Heart left ventricle (tissue), 11 donors: Measurements from ENCODE around the gene DNAJB2. TPM values are rescaled to one million over a fixed set of nuclear protein-coding genes. Genes with fewer than 3 reads are reported as not detected.

Source experiments
- microRNA counts, 2 donors: library from miRNA; unstranded; fragments of <30 nt; microRNA quantifications; one replicate each; lab custom pipeline; 2016
- microRNA-seq, 4 donors: library from miRNA; unstranded; fragments of <30 nt; microRNA quantifications; one replicate each; pipeline versions ENCODE4 to v1.2.0, GENCODE V29; 2017 to 2020
- polyA plus RNA-seq, 2 donors: library from polyadenylated mRNA; stranded (reverse); fragments of 200-250 nt; gene quantifications; one replicate each; pipeline ENCODE4 v1.2.3, GENCODE V29; 2013
- total RNA-seq, 9 donors: library from RNA; depleted of rRNA in 2 of 9; stranded (reverse); fragments of >200 nt in 2 of 9; fragmentation: NEBNext Ultra II Directional in 3 of 9; extraction: Animal tissue kit (Norgen Biotek cat#: 25700) in 3 of 9; gene quantifications; one replicate each; pipeline versions ENCODE4 v1.1.0 to v1.2.4, GENCODE V29; 2016 to 2023
- donor health status: ischemic (EF 13 %, LVEDD 7.1; RV severe dilation, severe dysfunction).
- donor health status: healthy with polysubstance abuse.
- donor health status: DM: no; HTN: yes; CAD: no.
- donor health status: DM: no; HTN: no; CAD: no.
- donor health status: ischemic (EF 25% LVEDD 5.7; RV mildly dilated, moderate dysfunction).
- donor health status: healthy.
- donor health status: DM: yes; HTN: yes; CAD: no.
- donor health status: PGD.
- donor health status: nonischemic (EF 23%, LVEDD 6.1; RV moderate dilation, normal function).

The DNAJB2 gene
- total and polyA plus RNA-seq, 11 donors, result 61.3 to 181 (median 74.9) TPM

MicroRNA genes within 50 kb of the gene (microRNA counts, 767-probe panel; counts per million panel counts)
- 1,023 to 1,986 counts per million in 2 donors for microRNA hsa-miR-153 (lab: Ali Mortazavi, UCI)

Small RNA genes within 50 kb of the gene (microRNA-seq; reads per million reads assigned to microRNA genes)
- 0 to 0.77 (median 0) reads per million in 4 donors for gene MIR153-1

Other genes starting within 250 kb of the DNAJB2 start
- gene CFAP65, start 237.8 kb upstream of the DNAJB2 start, total RNA-seq, result under 1 TPM in 1 of 9 donors, not detected in 8; 0.04 TPM
- not detected for gene CFAP65, start 237.8 kb upstream of the DNAJB2 start, polyA plus RNA-seq
- not detected for gene IHH, start 218.4 kb upstream of the DNAJB2 start, total RNA-seq
- gene IHH, start 218.4 kb upstream of the DNAJB2 start, polyA plus RNA-seq, result not detected
- gene NHEJ1, start 118.6 kb upstream of the DNAJB2 start, total RNA-seq, result 10 to 100 TPM in 1 of 9 donors, 1 to 10 TPM in 8; 4.6 to 13.2 (median 8.0) TPM
- 10 to 100 TPM in 1 of 2 donors, 1 to 10 TPM in 1; 3.7 to 17.0 TPM for gene NHEJ1, start 118.6 kb upstream of the DNAJB2 start, polyA plus RNA-seq
- gene SLC23A3, start 109.3 kb upstream of the DNAJB2 start, total RNA-seq, result under 1 TPM in 8 of 9 donors, not detected in 1; 0.12 to 0.92 (median 0.44) TPM
- under 1 TPM; 0.17 to 0.84 TPM for gene SLC23A3, start 109.3 kb upstream of the DNAJB2 start, polyA plus RNA-seq
- gene CNPPD1, start 102.4 kb upstream of the DNAJB2 start, total RNA-seq, result 10 to 100 TPM; 40.1 to 81.8 (median 57.2) TPM
- 100 to 1,000 TPM in 1 of 2 donors, 10 to 100 TPM in 1; 37.3 to 118 TPM for gene CNPPD1, start 102.4 kb upstream of the DNAJB2 start, polyA plus RNA-seq
- 10 to 100 TPM; 28.3 to 55.8 (median 38.2) TPM for gene RETREG2, start 101.1 kb upstream of the DNAJB2 start, total RNA-seq
- gene RETREG2, start 101.1 kb upstream of the DNAJB2 start, polyA plus RNA-seq, result 10 to 100 TPM; 13.4 to 56.0 TPM
- 10 to 100 TPM; 13.9 to 32.3 (median 23.5) TPM for gene ZFAND2B, start 72.6 kb upstream of the DNAJB2 start, total RNA-seq
- gene ZFAND2B, start 72.6 kb upstream of the DNAJB2 start, polyA plus RNA-seq, result 10 to 100 TPM; 17.6 to 35.7 TPM
- gene ABCB6, start 60.4 kb upstream of the DNAJB2 start, total RNA-seq, result 10 to 100 TPM; 12.1 to 28.1 (median 17.9) TPM
- gene ABCB6, start 60.4 kb upstream of the DNAJB2 start, polyA plus RNA-seq, result 10 to 100 TPM; 25.3 to 30.4 TPM
- 100 to 1,000 TPM in 3 of 9 donors, 10 to 100 TPM in 6; 62.8 to 147 (median 83.5) TPM for gene ATG9A, start 49.7 kb upstream of the DNAJB2 start, total RNA-seq
- gene ATG9A, start 49.7 kb upstream of the DNAJB2 start, polyA plus RNA-seq, result 100 to 1,000 TPM in 1 of 2 donors, 10 to 100 TPM in 1; 28.3 to 133 TPM
- 10 to 100 TPM; 14.0 to 36.8 (median 28.0) TPM for gene ANKZF1, start 49.6 kb upstream of the DNAJB2 start, total RNA-seq
- 10 to 100 TPM; 15.2 to 22.5 TPM for gene ANKZF1, start 49.6 kb upstream of the DNAJB2 start, polyA plus RNA-seq
- 1 to 10 TPM; 1.6 to 7.9 (median 2.5) TPM for gene GLB1L, start 33.9 kb upstream of the DNAJB2 start, total RNA-seq
- 1 to 10 TPM; 1.3 to 1.8 TPM for gene GLB1L, start 33.9 kb upstream of the DNAJB2 start, polyA plus RNA-seq
- gene STK16, start 33.9 kb upstream of the DNAJB2 start, total RNA-seq, result 10 to 100 TPM; 13.8 to 26.9 (median 19.1) TPM
- gene STK16, start 33.9 kb upstream of the DNAJB2 start, polyA plus RNA-seq, result 10 to 100 TPM; 13.8 to 31.6 TPM
- gene TUBA4B, start 26.1 kb upstream of the DNAJB2 start, total RNA-seq, result not detected
- gene TUBA4B, start 26.1 kb upstream of the DNAJB2 start, polyA plus RNA-seq, result not detected
- 100 to 1,000 TPM; 137 to 381 (median 193) TPM for gene TUBA4A, start 25.4 kb upstream of the DNAJB2 start, total RNA-seq
- gene TUBA4A, start 25.4 kb upstream of the DNAJB2 start, polyA plus RNA-seq, result 100 to 1,000 TPM; 189 to 362 TPM
- under 1 TPM in 3 of 9 donors, not detected in 6; 0.19 to 0.93 (median 0.59) TPM for gene PTPRN, start 30.0 kb downstream of the DNAJB2 start, total RNA-seq
- gene PTPRN, start 30.0 kb downstream of the DNAJB2 start, polyA plus RNA-seq, result under 1 TPM in 1 of 2 donors, not detected in 1; 0.12 TPM
- gene RESP18, start 53.4 kb downstream of the DNAJB2 start, total RNA-seq, result not detected
- gene RESP18, start 53.4 kb downstream of the DNAJB2 start, polyA plus RNA-seq, result not detected
- 100 to 1,000 TPM in 1 of 9 donors, 10 to 100 TPM in 8; 61.8 to 101 (median 73.4) TPM for gene DNPEP, start 108.5 kb downstream of the DNAJB2 start, total RNA-seq
- 10 to 100 TPM; 61.3 to 69.6 TPM for gene DNPEP, start 108.5 kb downstream of the DNAJB2 start, polyA plus RNA-seq
- gene DES, start 139.0 kb downstream of the DNAJB2 start, total RNA-seq, result over 10,000 TPM in 8 of 9 donors, 1,000 to 10,000 TPM in 1; 9,618 to 28,674 (median 17,979) TPM
- gene DES, start 139.0 kb downstream of the DNAJB2 start, polyA plus RNA-seq, result over 10,000 TPM; 15,024 to 19,385 TPM
- gene SPEG, start 155.5 kb downstream of the DNAJB2 start, total RNA-seq, result 100 to 1,000 TPM in 6 of 9 donors, 10 to 100 TPM in 3; 93.6 to 150 (median 114) TPM
- 10 to 100 TPM; 64.8 to 92.2 TPM for gene SPEG, start 155.5 kb downstream of the DNAJB2 start, polyA plus RNA-seq
- gene GMPPA, start 219.5 kb downstream of the DNAJB2 start, total RNA-seq, result 10 to 100 TPM; 15.8 to 31.6 (median 20.1) TPM
- 10 to 100 TPM; 18.2 to 35.5 TPM for gene GMPPA, start 219.5 kb downstream of the DNAJB2 start, polyA plus RNA-seq
- gene ASIC4, start 235.1 kb downstream of the DNAJB2 start, total RNA-seq, result under 1 TPM in 1 of 9 donors, not detected in 8; 0.10 TPM
- gene ASIC4, start 235.1 kb downstream of the DNAJB2 start, polyA plus RNA-seq, result under 1 TPM; 0.03 to 0.08 TPM